ENCODE results near the gene MN1.

MN1 gene

DNA sequence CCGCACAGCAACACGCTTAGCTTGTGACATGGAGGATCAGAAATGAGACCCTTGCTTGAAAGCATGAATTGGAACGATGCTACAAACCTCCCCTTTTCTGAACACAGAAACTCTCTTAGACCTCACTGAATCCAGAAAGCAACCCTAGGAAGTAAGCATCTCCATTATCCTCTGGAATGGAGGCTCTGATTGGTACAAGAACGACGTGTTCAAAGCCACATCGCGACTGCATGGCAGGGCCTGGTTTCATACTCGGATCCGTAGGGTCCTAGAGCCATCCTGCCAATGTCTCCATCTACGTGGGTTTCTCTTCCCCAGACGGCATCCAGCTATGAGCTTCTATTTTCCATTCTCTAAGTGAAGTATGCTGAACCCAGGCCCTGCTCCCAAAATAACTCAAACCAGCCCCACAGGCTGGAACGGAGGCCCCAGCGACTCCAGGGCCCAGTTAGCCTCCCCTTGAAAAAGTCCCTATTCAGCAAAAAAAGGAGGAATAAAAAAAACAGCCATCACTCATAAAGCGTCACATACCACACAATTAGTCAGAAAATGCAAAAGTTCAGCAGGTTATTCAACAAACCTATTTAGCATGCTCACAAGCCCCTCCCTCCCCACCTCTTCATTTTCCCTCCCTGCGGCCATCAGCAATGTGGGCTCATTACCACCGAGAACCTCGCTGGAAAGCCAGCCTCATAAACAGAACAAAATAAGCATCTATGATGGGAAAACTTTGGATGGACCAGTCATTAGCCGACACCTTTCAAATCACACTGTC is 7.1 kb upstream of the MN1 start:
- no peak for DNase-seq (ENCODE audit: low read depth)
- H3K4me3 ChIP-seq (ENCODE audit: low read length): no peak overlapping the region
- TF ChIP-seq, protein P1, sequence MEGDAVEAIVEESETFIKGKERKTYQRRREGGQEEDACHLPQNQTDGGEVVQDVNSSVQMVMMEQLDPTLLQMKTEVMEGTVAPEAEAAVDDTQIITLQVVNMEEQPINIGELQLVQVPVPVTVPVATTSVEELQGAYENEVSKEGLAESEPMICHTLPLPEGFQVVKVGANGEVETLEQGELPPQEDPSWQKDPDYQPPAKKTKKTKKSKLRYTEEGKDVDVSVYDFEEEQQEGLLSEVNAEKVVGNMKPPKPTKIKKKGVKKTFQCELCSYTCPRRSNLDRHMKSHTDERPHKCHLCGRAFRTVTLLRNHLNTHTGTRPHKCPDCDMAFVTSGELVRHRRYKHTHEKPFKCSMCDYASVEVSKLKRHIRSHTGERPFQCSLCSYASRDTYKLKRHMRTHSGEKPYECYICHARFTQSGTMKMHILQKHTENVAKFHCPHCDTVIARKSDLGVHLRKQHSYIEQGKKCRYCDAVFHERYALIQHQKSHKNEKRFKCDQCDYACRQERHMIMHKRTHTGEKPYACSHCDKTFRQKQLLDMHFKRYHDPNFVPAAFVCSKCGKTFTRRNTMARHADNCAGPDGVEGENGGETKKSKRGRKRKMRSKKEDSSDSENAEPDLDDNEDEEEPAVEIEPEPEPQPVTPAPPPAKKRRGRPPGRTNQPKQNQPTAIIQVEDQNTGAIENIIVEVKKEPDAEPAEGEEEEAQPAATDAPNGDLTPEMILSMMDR (IDR thresholded peaks at IDR 0.05; ENCODE audit: insufficient read depth, low read depth, low read length, missing control alignments): no peak

DNA sequence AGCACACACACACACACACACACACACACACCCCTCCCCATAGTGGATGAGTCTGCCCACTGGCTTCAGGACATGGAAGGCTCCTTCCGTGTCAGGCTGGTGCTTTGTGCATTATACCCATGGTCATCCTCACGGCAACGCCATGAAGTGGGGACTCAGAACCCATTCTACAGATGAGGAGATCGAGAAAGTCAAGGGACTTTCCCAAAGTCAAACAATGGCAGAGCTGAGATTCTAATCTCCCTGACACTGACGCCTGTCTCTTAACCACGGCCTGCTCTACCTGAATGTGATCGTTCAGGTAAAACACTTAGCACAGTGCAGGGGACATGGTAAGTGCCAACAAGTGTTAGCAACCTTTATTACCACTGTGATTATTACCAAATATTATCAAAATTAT is 4.3 kb upstream of the MN1 start:
- TF ChIP-seq, protein P1 (IDR thresholded peaks at IDR 0.05; ENCODE audit: insufficient read depth, low read depth, low read length, missing control alignments): no peak
- no peak overlapping the region for H3K4me3 ChIP-seq (ENCODE audit: low read length)
- DNase-seq (ENCODE audit: low read depth): no peak

DNA sequence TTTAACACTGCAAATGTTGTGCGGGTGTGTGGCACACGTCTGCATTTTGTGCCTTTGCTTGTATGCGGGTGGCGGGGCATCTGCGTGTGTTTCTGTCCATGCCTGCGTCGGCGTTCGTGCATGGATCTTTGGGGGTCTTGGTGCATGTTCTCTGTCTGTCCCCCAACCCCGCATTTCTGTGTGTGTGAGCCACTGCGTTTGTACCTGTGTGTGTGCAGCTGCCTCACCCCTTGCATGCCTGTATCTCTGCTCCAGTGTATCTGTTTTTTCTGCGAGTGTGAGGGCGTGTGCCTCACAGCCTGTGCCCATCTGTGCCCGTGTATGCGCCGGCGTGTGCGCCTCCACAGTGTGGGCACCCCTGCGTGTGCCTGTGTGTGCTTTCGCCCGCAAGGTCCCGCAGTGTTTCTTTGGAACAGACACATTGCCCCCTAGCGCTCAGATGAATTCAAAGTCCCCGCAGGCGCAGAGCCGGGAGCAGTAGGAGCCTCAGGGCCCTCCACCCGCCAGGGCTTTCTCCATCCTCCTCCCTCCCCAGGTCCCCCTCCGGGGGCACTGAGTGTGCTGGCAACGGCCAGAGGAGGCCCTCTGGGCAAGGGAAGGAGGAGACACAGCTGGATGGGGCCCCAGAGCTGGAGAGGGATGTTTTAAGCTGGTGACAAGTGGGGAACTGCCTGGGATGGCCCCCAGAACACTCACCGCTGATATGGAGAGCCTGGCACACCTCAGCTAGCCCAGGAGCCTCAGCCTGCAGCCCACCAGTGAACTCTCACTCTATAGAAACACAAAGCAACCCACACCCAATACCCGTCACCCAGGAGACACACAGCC is 3.1 kb upstream of the MN1 start:
- TF ChIP-seq, protein P1 (IDR thresholded peaks at IDR 0.05; ENCODE audit: insufficient read depth, low read depth, low read length, missing control alignments): peak; percentile 63
- H3K4me3 ChIP-seq (ENCODE audit: low read length): no peak overlapping the region
- peak; percentile 71 for DNase-seq (ENCODE audit: low read depth)

DNA sequence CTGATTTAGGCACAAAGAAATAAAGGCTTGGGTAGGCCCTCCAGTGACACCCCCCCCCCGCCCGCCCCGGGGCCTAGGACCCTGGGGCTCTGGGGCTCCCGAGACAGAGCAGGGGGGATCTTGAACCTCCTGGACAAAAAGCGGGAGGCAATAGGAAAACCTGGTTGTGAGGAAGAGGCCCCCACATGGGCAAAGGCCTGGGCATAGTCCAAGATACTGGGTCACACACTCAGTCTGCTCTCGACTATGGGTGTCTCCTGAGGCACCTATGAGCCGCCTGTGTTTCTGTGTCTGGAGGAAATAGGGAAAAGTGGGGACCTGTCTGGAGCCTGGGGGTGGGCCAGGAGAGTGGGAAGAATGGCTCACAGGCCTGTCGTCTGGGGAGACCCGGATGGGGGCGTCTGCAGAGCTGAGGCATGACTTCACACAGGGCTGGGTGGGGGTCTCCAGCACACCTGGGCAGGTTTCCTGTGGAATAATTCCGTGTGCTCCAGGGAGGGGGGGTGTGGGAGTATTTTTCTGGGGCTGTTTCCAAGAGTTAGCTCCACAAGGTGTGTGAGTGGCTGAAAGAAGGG is 2.4 kb upstream of the MN1 start:
- DNase-seq (ENCODE audit: low read depth): no peak
- TF ChIP-seq, protein P1 (IDR thresholded peaks at IDR 0.05; ENCODE audit: insufficient read depth, low read depth, low read length, missing control alignments): no peak
- H3K4me3 ChIP-seq (ENCODE audit: low read length): no peak overlapping the region

DNA sequence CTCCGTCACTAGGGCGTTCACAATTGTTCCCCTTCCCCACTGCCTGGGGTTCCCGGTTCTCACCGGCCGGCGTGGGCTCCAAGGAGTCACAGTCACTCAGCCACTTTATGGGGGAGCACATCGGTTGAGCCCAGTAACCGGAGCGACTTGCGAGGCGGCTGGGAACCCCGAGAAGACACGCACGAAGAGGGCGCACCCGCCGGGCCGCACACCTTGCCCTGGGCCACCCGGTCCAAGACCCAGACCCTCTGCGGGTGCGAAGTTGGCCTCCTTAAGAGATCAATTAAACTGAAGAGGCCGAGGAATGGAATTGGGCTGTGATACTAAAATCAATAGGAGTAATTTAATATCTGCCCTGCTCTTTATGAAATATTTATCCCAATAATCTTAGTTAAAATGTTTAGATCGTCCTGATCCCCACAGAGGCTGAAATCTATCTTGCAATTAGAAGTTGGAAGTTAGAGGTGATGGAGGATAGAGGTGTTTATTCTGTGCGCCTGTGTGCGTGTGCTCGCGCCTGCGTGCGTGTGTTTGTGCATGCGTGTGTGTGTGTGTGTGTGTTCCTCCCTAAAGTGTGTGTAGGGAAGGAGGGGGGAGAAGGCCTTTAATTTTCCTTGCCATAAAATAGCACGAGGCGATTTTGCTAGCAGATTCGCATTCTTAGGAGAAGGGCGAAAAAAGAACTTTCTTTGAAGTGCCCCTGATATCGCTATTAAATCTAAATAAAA is 954 bp upstream of the MN1 start:
- no peak for DNase-seq (ENCODE audit: low read depth)
- TF ChIP-seq, protein P1 (IDR thresholded peaks at IDR 0.05; ENCODE audit: insufficient read depth, low read depth, low read length, missing control alignments): no peak
- H3K4me3 ChIP-seq (ENCODE audit: low read length): peak overlapping the region; percentile 68

DNA sequence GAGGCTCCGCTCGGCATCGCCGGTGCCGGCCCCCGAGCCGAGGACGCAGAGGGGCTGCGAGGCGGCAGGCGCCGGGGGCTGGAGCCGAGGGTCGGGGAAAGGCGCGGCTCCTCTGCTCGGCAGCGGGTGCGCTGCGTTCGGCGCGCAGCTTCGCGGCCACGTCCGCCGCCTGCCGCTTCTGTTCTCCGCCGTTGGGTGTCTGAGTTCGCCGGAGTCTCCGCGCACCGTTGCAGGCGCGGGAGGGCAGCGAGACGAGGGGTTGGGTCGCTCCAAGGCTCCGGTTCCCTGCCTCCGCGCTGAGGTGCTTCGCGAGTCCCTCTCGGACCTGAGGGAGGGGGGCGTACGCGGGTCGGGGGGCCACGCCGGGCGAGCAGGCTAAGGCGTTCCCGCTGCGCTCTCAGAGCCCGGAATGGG is 347 bp downstream of the MN1 start:
- H3K4me3 ChIP-seq (ENCODE audit: low read length): peak overlapping the region; percentile 68
- TF ChIP-seq, protein P1 (IDR thresholded peaks at IDR 0.05; ENCODE audit: insufficient read depth, low read depth, low read length, missing control alignments): no peak
- peak; percentile 60 for DNase-seq (ENCODE audit: low read depth)

Data from epithelial cell of esophagus (primary cell).